Cardiac muscle cell (in vitro differentiated cells and primary cell): Measurements from ENCODE around the gene JMJD1C. TPM values are rescaled to one million over a fixed set of nuclear protein-coding genes. Genes with fewer than 3 reads are reported as not detected.
"Not testable (repeated sequence)": the region's sequence is repeated elsewhere in the genome, so short reads cannot be mapped to it uniquely, and the experiment has no call there.

Source experiments
- DNase-seq, 2 donors: peaks; one replicate each; pipeline versions ENCODE4 v3.0.0 to v3.0.0-alpha.2; 2010 to 2017; ENCODE audit warnings: low read depth in 1 of 2, low spot score in 1 of 2
- H3K27ac ChIP-seq: fragments of 200-600 bp; sonication (generic); 2 replicates; pipeline ENCODE4 v1.5.1; 2016
- H3K27me3 ChIP-seq: fragments of 200-600 bp; sonication (generic); 2 replicates; pipeline ENCODE4 v1.6.0; 2016; ENCODE audit warnings: control low read depth
- H3K36me3 ChIP-seq: fragments of 200-600 bp; sonication (generic); 2 replicates; pipeline ENCODE4 v1.5.1; 2016; ENCODE audit warnings: control low read depth
- H3K4me1 ChIP-seq: fragments of 200-600 bp; sonication (generic); 2 replicates; pipeline ENCODE4 v1.8.1; 2017; ENCODE audit warnings: low read depth, mild to moderate bottlenecking, mixed run types
- H3K4me3 ChIP-seq: fragments of 200-600 bp; sonication (generic); 2 replicates; pipeline ENCODE4 v1.5.1; 2016; ENCODE audit warnings: mild to moderate bottlenecking
- H3K9me3 ChIP-seq: fragments of 200-600 bp; sonication (generic); 2 replicates; pipeline ENCODE4 v1.5.1; 2017; ENCODE audit warnings: low read depth, mild to moderate bottlenecking, control low read depth
- CTCF ChIP-seq: IDR thresholded peaks from 2 replicates; pipeline ENCODE4 v1.5.1; 2012; ENCODE audit warnings: low read depth, mild to moderate bottlenecking, low read length
- polyA plus RNA-seq: library from polyadenylated mRNA; unstranded; fragments of >200 nt; fragmentation: Nextera tagmentation; extraction: Ambion mirVana; gene quantifications from 2 replicates; pipeline ENCODE4 v1.2.1, GENCODE V29; 2016
- total RNA-seq: library from RNA; depleted of rRNA; stranded (reverse); fragments of >200 nt; gene quantifications from 2 replicates; pipeline ENCODE4 v1.2.3, GENCODE V29; 2016

JMJD1C gene
- total and polyA plus RNA-seq, 2 experiments from 2014 or later = 59.1 to 144 TPM

- Histone ChIP-seq H3K36me3 (peaks cover 8% of the 10 kb centered on the region), H3K4me1 (no peaks in the 10 kb centered on the region), H3K27me3 (no peaks in the 10 kb centered on the region), H3K9me3 (no peaks in the 10 kb centered on the region), H3K4me3 (no peak overlapping the region), H3K27ac (no peak overlapping the region)
- TF ChIP-seq CTCF = no peak
- DNase-seq = no peak
Measured at GRCh38 chr10:63383141-63383540, 82.6 kb downstream of the JMJD1C start.

- Histone ChIP-seq H3K36me3 (peaks cover 8% of the 10 kb centered on the region), H3K27ac (no peak overlapping the region), H3K4me1 (no peaks in the 10 kb centered on the region), H3K9me3 (no peaks in the 10 kb centered on the region), H3K27me3 (no peaks in the 10 kb centered on the region), H3K4me3 (no peak overlapping the region)
- no peak for DNase-seq
- TF ChIP-seq CTCF = no peak
Measured at GRCh38 chr10:63382066-63382465, 83.7 kb downstream of the JMJD1C start.

GRCh38 chr10:63377305-63377661, 88.5 kb downstream of the JMJD1C start:
- DNase-seq, H3K27ac ChIP-seq, H3K9me3 ChIP-seq, H3K4me1 ChIP-seq, H3K36me3 ChIP-seq, H3K27me3 ChIP-seq, H3K4me3 ChIP-seq: not testable (repeated sequence)

GRCh38 chr10:63376560-63377304, 89.0 kb downstream of the JMJD1C start:
- peak in 1 of 2 donors; percentile 80 for DNase-seq
- Histone ChIP-seq H3K27me3 (no peaks in the 10 kb centered on the region), H3K4me3 (no peak overlapping the region), H3K4me1 (no peaks in the 10 kb centered on the region), H3K27ac (no peak overlapping the region), H3K36me3 (peaks cover 8% of the 10 kb centered on the region), H3K9me3 (no peaks in the 10 kb centered on the region)
- TF ChIP-seq CTCF = no peak

GRCh38 chr10:63375859-63376258, 89.9 kb downstream of the JMJD1C start:
- no peak for TF ChIP-seq CTCF

GRCh38 chr10:63375458-63375857, 90.3 kb downstream of the JMJD1C start:
- TF ChIP-seq CTCF = no peak
- H3K27me3 ChIP-seq = no peaks in the 10 kb centered on the region
- no peaks in the 10 kb centered on the region for H3K9me3 ChIP-seq
- no peak overlapping the region for H3K27ac ChIP-seq
- no peak for DNase-seq
- no peak overlapping the region for H3K4me3 ChIP-seq
- peaks cover 8% of the 10 kb centered on the region for H3K36me3 ChIP-seq
- H3K4me1 ChIP-seq = no peaks in the 10 kb centered on the region

More at GRCh38 chr10:63375859-63376258, 89.9 kb downstream of the JMJD1C start:
- H3K9me3 ChIP-seq = no peaks in the 10 kb centered on the region
- no peak overlapping the region for H3K4me3 ChIP-seq
- peak in 1 of 2 donors; percentile 92 for DNase-seq
- no peak overlapping the region for H3K27ac ChIP-seq
- no peaks in the 10 kb centered on the region for H3K27me3 ChIP-seq
- no peaks in the 10 kb centered on the region for H3K4me1 ChIP-seq
- peaks cover 8% of the 10 kb centered on the region for H3K36me3 ChIP-seq
